HS-5 (cell line): Measurements from ENCODE around the gene ISOC2.
A peak's percentile ranks its signal among the peaks of the same experiment; 100 is the strongest.

Source experiments
- DNase-seq: peaks from one replicate; pipeline ENCODE4 v3.0.0-alpha.2; 2012; ENCODE audit warnings: low read depth

ISOC2 gene

DNA sequence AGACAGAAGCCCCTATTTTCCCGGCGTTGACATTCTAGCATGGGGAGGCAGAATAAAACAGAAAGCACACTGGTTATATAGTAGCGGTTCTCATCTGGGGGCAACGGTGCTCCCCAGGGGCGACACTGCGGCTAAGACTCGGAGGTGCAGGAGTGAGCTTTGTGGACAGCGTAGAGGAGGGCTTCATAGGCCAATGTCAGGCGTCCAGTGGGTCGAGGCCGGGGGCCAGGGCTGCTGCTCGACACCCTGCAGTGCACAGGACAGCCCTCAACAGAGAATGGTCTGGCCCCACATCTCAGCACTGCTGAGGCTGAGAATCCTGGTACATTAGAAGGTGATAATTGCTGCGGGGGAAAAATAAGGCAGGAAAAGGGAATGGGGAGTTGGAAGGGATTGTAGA is 16.5 kb upstream of the ISOC2 start:
- no peak for DNase-seq

GRCh38 chr19:55476100-55476775 is 14.8 kb upstream of the ISOC2 start, which contains the start of gene ZNF628:
TSS of gene ZNF628 (plus strand) at chr19:55476617. CDS start at chr19:55479911, 3,294 bp downstream.
- peak; percentile 95 for DNase-seq

- no peak for DNase-seq
Observed at GRCh38 chr19:55474269-55475265, 13.1 kb upstream of the ISOC2 start.

GRCh38 chr19:55473225-55474012 is 12.0 kb upstream of the ISOC2 start:
- DNase-seq, result no peak

DNA sequence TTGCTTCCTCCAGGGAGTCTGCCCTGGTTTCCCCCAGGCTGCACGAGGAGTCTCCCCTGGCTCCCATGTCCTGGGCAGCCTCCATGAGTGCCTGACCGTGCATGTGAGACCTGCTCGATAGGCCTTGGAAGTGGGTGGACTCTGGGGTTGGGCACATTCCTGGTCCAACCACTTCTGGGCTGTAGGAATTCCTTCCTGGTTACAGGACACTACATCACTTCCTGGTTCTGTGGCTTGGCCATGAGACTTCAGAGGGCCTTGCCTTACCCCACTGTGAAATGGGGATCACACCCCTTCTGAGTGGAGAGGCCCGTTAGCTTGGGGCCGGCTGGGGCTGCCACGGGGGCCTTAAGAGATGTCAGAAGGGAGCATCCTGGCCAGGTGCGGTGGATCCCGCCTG is 11.0 kb upstream of the ISOC2 start:
- DNase-seq, result no peak

GRCh38 chr19:55471266-55471665 is 9.8 kb upstream of the ISOC2 start:
- DNase-seq, result no peak

GRCh38 chr19:55468054-55468393 is 6.6 kb upstream of the ISOC2 start:
- DNase-seq, result no peak

DNA sequence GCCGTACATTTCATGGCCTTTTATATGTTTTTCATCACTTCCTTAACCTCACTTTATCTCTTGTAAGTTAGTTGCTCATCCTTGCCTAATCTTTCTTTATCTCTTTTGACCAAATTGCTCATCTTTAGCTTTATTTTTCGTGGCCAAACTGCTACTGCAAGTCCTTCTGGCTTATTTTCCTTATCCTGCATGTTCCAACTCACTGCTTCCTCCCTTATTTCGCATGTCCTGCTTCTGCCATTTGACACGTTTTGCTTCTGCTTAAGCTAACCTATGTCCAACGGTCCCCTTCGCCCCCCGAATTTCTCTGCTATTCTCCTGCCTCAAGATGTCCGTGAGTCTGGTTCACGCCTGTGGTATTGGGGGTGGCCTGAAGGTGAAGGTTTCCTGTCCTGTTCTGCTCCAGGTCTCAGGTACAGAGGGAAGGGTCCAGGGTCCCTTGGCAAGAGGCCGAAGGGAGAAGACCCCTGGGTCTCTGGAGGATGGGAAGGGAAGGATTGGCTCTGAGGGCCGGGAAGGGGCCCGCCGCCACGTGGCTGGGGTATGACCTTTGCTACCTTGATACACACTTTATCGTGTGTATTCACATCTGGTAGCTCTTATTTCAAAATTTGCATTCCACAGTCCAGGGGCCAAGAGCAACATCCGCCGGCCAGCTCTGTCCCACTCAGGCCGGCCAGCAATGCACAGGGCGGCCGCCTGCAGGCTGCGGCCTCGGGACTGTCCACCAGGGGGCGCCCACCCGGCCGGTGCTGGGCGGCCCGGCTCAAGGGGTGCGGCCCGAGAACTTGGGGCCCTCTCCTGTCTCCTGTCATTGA is 6.0 kb upstream of the ISOC2 start:
- DNase-seq, result no peak

- no peak for DNase-seq
Observed at GRCh38 chr19:55466241-55466614, 4.8 kb upstream of the ISOC2 start.

DNA sequence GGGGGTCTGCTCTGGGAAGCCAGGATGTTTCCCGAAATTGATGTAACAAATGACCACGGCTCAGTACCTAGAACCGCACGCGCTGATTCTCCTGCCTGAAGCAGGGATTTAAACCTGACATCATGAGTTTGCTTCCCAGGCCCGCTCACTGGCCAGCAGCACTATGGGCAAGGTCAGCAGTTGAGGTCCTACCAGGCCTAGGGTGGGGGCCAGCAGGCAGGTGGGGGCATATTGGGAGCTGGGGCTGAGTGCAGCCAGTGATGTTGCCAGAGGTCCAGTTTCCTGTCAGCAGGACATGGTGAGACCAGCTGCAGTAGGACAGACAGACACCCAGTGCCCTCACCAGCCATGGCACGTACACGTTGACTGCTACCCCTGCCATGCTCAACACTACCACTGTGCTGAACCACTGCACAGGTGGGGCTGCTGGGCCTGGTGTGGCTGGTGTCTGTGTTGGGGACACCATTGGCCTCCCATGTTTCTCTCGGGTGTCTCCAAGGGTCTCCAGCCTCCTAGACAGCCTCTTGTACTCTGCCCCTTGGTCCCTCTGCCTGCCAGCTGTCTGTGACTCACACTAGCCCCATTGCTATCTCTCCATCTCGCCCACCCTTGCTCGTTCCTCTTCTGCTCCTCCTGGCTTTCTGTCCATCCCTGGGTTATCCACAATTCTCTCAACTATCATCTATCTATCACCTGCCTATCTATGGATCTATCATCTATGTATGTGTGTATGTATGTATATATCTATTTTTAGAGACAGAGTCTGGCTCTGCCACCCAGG is 4.2 kb upstream of the ISOC2 start:
- no peak for DNase-seq

GRCh38 chr19:55464662-55465054 is 3.2 kb upstream of the ISOC2 start, which contains the start of gene C19orf85:
TSS of gene C19orf85 (minus strand) at chr19:55464751. CDS start at chr19:55464554, 197 bp downstream.
- no peak for DNase-seq

DNA sequence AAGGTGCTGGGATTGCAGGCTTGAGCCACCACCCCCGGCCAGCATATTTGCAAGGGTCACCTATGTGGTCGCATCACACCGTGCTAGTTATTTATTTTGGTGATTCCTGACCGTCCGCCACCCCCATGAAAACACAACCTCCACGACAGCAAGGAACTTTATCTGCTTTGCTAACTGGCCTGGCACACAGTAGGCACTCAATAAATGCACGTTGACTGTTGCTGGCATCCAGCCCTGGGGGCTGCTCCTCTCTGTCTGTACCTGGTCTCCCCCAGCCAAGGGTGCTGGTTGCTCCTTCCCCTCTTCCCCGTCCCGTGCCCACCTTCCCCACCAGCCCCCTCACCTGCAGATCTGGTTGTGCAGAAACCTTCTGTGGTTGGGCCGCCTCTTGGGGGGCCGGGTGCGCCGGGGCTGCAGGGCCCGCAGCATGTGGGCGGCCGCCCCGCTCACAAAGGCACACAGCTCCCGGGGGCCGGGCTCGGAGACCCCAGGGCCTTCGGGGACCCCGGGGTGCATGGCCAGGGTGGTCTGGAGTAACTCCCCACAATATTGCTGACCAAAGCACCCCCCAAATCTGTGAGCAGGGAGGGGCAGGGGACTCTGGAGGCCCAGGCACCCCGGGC is 2.7 kb upstream of the ISOC2 start:
- no peak for DNase-seq

DNA sequence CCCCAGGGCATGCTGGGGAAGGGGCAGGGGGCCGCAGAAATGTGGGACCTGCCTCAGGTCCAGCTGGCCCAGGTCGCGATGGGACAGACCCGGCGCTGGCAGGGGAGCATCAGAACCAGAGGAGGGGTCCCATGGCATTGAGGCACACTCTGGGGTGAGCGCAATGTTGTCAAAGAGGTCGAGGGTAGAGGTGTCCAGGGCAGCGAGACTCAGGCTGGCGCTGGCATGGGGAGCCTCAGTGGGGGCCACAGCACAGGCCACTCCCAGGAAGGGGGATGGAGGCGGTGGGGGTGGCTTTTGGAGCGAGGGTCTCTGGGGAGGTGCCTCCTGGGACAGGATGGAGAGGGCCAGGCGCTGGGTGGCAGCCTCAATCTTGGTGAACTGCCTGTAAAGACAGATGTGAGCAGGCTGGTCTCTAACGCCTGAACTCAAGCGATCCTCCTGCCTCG is 2.2 kb upstream of the ISOC2 start:
- DNase-seq, result no peak

- no peak for DNase-seq
Observed at GRCh38 chr19:55462722-55463121, 1.3 kb upstream of the ISOC2 start.

DNA sequence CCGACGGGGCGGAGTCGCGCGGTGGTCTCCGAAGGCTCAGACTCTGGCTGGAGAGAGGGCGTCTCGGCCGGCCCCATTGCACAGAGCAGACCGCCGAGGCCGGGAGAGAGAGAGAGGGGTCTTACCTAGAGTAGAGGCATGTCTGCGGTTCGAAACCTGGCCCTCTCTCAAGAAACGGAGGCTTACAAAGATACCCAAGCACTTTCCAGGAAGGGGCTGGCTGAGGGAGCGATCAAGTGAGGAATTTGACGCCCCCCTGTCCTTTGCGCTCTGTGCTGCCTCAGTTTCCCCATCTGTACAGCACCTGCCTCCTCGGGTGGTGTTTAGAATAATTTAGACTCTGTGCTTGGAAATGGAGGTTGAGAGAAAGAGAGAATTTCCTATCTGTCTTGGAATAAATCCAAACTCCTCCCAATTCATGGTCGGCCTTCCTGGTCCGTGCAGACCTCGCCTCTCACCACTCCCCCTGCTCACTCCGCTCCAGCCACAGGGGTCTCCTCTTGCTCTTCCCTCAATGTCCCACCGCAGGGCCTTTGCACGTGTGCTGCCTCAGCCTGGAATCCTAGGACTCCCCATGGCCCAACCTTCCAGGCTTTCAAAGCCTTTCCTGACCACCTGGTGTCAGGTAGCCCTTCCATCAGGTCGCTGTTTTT is 658 bp upstream of the ISOC2 start:
- no peak for DNase-seq

GRCh38 chr19:55460670-55461258 is 678 bp downstream of the ISOC2 start:
- DNase-seq, result no peak

GRCh38 chr19:55459950-55460657 is 1.3 kb downstream of the ISOC2 start:
- no peak for DNase-seq

DNA sequence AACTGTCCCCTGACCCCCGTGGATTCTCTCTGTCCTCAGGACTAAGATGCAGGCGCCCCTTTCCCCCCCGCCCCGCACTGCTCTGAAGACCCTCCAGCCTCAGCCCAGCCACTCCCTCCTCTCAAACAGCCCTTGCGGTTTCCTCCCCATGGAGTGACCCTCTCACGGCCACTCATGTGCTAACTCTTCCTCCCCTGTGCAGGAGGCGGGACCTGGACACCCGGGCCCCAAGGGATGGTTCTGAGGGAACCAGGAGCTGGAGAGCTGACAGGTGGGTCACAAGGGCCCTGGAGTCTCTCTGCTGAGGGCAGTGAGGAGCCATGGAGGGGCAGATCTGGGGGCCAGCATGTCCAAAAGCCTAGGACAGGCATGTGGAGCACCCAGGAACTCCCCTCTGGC is 1.9 kb downstream of the ISOC2 start:
- no peak for DNase-seq
